ENCODE results near the gene AMOT.

Gene AMOT

DNA sequence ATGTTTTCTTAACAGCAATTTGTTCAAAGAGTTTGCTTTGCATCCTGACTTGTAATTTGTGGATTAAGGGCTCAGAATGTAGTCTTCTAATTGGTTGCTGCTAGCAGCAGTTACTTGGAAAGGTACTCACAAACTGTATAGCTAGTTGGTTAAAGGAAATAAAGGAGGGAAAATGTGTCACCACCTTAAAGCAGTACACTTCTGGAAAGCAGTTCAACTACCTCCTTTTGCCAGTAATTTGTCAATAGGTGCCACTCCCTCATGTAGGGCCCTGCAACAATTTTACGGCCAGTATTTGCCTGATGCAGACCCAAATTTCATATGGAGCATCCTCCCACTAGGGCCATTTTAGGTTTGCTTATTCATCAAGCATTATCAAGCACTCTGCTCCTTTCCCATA lies 20.8 kb downstream of the AMOT start:
- no peaks in the 10 kb centered on the region for H3K36me3 ChIP-seq
- H3K4me1 ChIP-seq (ENCODE audit: control insufficient read depth in 1 of 2, insufficient read depth in 1 of 2, low read depth in 1 of 2, low read length in 1 of 2): no peaks in the 10 kb centered on the region
- TF ChIP-seq, protein P1, sequence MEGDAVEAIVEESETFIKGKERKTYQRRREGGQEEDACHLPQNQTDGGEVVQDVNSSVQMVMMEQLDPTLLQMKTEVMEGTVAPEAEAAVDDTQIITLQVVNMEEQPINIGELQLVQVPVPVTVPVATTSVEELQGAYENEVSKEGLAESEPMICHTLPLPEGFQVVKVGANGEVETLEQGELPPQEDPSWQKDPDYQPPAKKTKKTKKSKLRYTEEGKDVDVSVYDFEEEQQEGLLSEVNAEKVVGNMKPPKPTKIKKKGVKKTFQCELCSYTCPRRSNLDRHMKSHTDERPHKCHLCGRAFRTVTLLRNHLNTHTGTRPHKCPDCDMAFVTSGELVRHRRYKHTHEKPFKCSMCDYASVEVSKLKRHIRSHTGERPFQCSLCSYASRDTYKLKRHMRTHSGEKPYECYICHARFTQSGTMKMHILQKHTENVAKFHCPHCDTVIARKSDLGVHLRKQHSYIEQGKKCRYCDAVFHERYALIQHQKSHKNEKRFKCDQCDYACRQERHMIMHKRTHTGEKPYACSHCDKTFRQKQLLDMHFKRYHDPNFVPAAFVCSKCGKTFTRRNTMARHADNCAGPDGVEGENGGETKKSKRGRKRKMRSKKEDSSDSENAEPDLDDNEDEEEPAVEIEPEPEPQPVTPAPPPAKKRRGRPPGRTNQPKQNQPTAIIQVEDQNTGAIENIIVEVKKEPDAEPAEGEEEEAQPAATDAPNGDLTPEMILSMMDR (IDR thresholded peaks at IDR 0.05): no peak
- no peak overlapping the region for H3K27ac ChIP-seq
- H3K4me3 ChIP-seq (ENCODE audit: low read depth in 1 of 2, low read length in 1 of 2): no peak overlapping the region
- no peaks in the 10 kb centered on the region for H3K27me3 ChIP-seq
- H3K9me3 ChIP-seq: no peaks in the 10 kb centered on the region

DNA sequence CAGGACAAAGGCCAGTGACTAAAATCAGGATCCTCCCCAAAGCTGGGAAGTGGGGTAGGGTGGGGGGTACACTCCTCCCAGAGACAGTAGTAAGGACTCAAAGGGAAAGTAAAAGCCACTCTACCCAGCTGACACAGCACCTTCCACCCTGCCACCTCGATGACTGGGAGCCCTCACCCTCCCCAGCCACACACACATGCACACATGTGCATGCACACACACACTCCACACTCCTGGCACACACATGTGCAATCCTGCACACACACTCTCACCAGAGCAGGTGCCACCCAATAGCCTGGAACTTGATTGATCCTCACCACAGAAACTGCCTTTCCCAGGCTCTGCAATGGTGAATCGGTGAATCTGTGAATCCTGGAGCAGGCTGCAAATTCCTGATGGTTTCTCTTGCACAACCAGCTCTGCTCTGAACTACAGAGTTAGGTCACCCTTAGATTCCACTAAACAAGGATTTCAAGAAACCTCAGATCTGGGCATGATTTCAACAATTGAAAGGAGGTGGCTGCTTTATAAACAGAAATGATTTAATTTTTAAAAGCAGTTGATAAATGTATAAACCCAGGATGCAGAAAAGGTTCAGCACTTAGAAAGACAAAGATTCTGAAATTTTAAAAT lies 21.5 kb downstream of the AMOT start:
- TF ChIP-seq, protein P1 (IDR thresholded peaks at IDR 0.05): no peak
- Histone ChIP-seq H3K36me3 (no peaks in the 10 kb centered on the region), H3K4me1 (ENCODE audit: control insufficient read depth in 1 of 2, insufficient read depth in 1 of 2, low read depth in 1 of 2, low read length in 1 of 2) (no peaks in the 10 kb centered on the region), H3K27ac (no peak overlapping the region), H3K9me3 (no peaks in the 10 kb centered on the region), H3K4me3 (ENCODE audit: low read depth in 1 of 2, low read length in 1 of 2) (no peak overlapping the region), H3K27me3 (no peaks in the 10 kb centered on the region)

DNA sequence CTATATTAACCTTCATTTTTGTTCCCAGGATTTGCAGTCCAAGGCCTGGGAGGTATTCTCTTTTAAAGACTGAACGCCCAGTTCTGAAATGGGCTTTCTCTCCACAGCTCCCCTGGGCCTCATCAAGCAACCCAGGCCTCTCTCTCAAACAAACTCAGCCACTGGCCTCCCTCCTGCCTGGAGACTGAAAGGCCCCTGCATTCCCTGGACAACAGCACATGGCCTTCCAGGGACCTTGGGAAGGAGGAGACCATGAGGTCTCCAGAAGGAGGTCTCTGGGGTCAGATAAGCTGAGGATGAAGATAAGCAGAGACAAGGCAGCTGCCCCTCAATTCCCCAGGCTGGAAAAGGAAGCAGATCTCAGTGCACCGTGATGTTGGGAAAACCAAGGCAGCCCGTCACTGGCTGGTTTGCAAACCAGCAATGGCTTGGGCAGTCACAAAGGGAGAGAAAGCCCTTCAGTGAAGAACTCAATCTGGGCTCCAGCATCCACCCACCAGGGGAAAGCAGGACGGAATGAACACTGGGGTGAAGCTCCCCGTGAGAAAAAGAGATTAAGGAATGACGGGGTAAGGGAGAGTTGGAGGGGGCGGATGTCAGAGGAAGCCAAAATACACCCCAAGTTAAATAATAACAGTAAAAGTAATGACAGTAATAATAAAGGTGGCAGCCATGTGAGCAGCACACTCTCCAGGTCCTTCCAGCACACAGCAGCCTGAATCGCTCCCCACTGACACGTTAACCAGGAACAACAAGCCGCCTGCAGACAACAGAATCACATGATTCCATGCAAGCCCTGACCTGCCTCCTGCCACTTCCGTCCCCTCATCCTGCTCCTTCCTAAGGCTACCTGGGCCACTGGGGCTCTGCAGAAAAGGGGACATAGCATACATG lies 22.3 kb downstream of the AMOT start:
- Histone ChIP-seq H3K9me3 (no peaks in the 10 kb centered on the region), H3K4me3 (ENCODE audit: low read depth in 1 of 2, low read length in 1 of 2) (no peak overlapping the region), H3K27me3 (no peaks in the 10 kb centered on the region), H3K27ac (no peak overlapping the region), H3K4me1 (ENCODE audit: control insufficient read depth in 1 of 2, insufficient read depth in 1 of 2, low read depth in 1 of 2, low read length in 1 of 2) (no peaks in the 10 kb centered on the region), H3K36me3 (no peaks in the 10 kb centered on the region)
- TF ChIP-seq, protein P1 (IDR thresholded peaks at IDR 0.05): no peak

DNA sequence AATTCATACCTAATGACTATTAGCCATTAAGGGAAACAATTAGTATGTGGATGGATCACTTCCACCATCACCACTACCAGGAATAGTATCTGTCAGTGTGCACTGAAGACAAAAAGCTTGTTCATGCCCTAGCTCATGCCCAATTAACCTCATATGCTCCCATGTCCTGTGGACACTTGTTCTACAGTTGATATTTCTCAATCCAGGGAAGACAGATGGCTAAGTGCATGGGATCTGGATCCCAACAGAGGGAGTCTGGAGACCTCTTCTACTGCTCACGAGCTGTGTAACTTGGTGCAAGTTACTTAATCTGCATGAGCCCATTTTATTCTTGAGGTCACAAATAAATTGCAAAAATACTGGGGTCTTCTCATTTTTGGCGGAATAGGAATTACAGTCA lies 23.7 kb downstream of the AMOT start:
- Histone ChIP-seq H3K27ac (no peak overlapping the region), H3K9me3 (no peaks in the 10 kb centered on the region), H3K36me3 (no peaks in the 10 kb centered on the region)

DNA sequence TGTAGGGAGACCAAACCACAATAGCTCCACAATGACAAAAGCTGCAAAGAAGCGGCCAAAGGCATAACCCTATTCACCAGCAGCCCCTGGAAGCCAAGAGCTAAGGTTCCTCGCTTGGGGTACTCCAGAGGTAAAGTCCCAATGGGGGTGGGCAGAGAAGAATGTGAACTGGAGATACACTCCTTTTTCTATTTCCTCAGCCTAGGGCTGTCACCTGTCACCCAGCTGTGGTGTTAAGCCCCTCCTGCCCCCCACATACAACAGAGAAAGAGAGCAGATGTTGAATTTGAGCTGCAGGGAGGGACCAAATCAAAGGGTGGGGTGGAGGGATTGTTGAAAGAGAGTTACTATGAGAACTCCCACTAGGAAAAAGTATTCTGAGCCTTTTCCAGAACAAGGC lies 26.1 kb downstream of the AMOT start:
- TF ChIP-seq, protein P1 (IDR thresholded peaks at IDR 0.05): no peak
- Histone ChIP-seq H3K4me1 (ENCODE audit: control insufficient read depth in 1 of 2, insufficient read depth in 1 of 2, low read depth in 1 of 2, low read length in 1 of 2) (no peaks in the 10 kb centered on the region), H3K4me3 (ENCODE audit: low read depth in 1 of 2, low read length in 1 of 2) (no peak overlapping the region), H3K36me3 (no peaks in the 10 kb centered on the region), H3K27ac (no peak overlapping the region), H3K27me3 (no peaks in the 10 kb centered on the region), H3K9me3 (no peaks in the 10 kb centered on the region)

More for the DNA sequence above, 23.7 kb downstream of the AMOT start:
- Histone ChIP-seq H3K4me3 (ENCODE audit: low read depth in 1 of 2, low read length in 1 of 2) (no peak overlapping the region), H3K4me1 (ENCODE audit: control insufficient read depth in 1 of 2, insufficient read depth in 1 of 2, low read depth in 1 of 2, low read length in 1 of 2) (no peaks in the 10 kb centered on the region), H3K27me3 (no peaks in the 10 kb centered on the region)
- TF ChIP-seq, protein P1 (IDR thresholded peaks at IDR 0.05): no peak
